HepG2 (cell line): Measurements from ENCODE around the gene MARK2. TPM values are rescaled to one million over a fixed set of nuclear protein-coding genes. Genes with fewer than 3 reads are reported as not detected.

Experiments used
- ATAC-seq: fragments of 200-7000 bp; cut with Tn5 transposase; 3 replicates; pipeline ENCODE4 v1.9.1; 2020; ENCODE audit warnings: mild to moderate bottlenecking, moderate library complexity
- BruUV-seq: library from RNA; stranded (reverse); fragments of 400-500 nt; replicated peaks from 2 replicates; lab custom pipeline; 2021; lab: Mats Ljungman, UMichigan
- CTCF ChIA-PET: fragments of 300-600 bp; formaldehyde crosslinking; extraction: SDS; loops from one replicate; lab custom pipeline; 2021; ENCODE audit warnings: low total read pairs, inconsistent platforms, low intra/inter-chr PET ratio; lab: Yijun Ruan, JAX
- POLR2A ChIA-PET: fragments of 350-600 bp; sonication (Branson Sonifier 250); formaldehyde crosslinking; loops from one replicate; lab custom pipeline; 2020; ENCODE audit warnings: antibody characterized with exemption, inconsistent platforms; lab: Yijun Ruan, JAX
- DNase-seq: peaks from one replicate; pipeline ENCODE4 v3.0.0-alpha.2; 2015; ENCODE audit warnings: low spot score
- FAIRE-seq: peaks from 3 replicates; lab custom pipeline; 2011; peaks lifted over from hg19 to GRCh38; lab: Jason Lieb, UNC
- H2AFZ ChIP-seq: one replicate; pipeline ENCODE4 v1.6.1; 2011; ENCODE audit warnings: low read length, inconsistent platforms
- H3K27ac ChIP-seq: fragments of 300-600 bp; 3 replicates; pipeline ENCODE4 v1.8.0; 2011; ENCODE audit warnings: mixed run types, mild to moderate bottlenecking, mixed read lengths, low read length, inconsistent platforms; ENCODE audit not compliant: insufficient read depth; ENCODE audit errors: extremely low read length
- H3K27me3 ChIP-seq, 2 experiments: fragments of 200-600 bp in 1 of 2; 2 replicates in 1 of 2; 3 replicates in 1 of 2; pipeline versions ENCODE4 v1.6.0 to v1.8.0; 2011; ENCODE audit warnings: low read length in 2 of 2, mild to moderate bottlenecking in 2 of 2, moderate library complexity in 2 of 2, inconsistent platforms in 1 of 2; ENCODE audit not compliant: insufficient read depth in 2 of 2, control insufficient read depth in 1 of 2
- H3K36me3 ChIP-seq, 2 experiments: fragments of 200-600 bp in 1 of 2; replicated peaks in 1 of 2; 2 replicates in 1 of 2; 3 replicates in 1 of 2; pipeline versions ENCODE4 v1.5.1 to v1.8.0; 2011; ENCODE audit warnings: low read length in 2 of 2, inconsistent platforms in 1 of 2; ENCODE audit not compliant: insufficient read depth in 2 of 2, control insufficient read depth in 1 of 2
- H3K4me1 ChIP-seq: 2 replicates; pipeline ENCODE4 v1.5.1; 2012; ENCODE audit warnings: low read length, inconsistent platforms; ENCODE audit not compliant: insufficient read depth
- H3K4me2 ChIP-seq: 2 replicates; pipeline ENCODE4 v1.6.0; 2011; ENCODE audit warnings: low read depth, low read length, inconsistent platforms
- H3K4me3 ChIP-seq, 3 experiments: fragments of 200-600 bp in 1 of 3; sonication (generic), shearing (Covaris generic) in 1 of 3; replicated peaks in 1 of 3; 2 replicates each; pipeline ENCODE4 v1.5.1; 2011 to 2016; ENCODE audit warnings: low read length in 3 of 3, inconsistent platforms in 2 of 3, low read depth in 2 of 3, mild to moderate bottlenecking in 2 of 3, control low read depth in 1 of 3, mixed read lengths in 1 of 3; ENCODE audit not compliant: insufficient read depth in 1 of 3
- H3K79me2 ChIP-seq: one replicate; pipeline ENCODE4 v1.6.1; 2011; ENCODE audit warnings: low read length, inconsistent platforms; ENCODE audit not compliant: insufficient read depth
- H3K9ac ChIP-seq: 2 replicates; pipeline ENCODE4 v1.6.0; 2011; ENCODE audit warnings: mild to moderate bottlenecking, low read depth, low read length, inconsistent platforms; ENCODE audit not compliant: insufficient read depth
- H3K9me3 ChIP-seq: 2 replicates; pipeline ENCODE4 v1.5.1; 2012; ENCODE audit warnings: mild to moderate bottlenecking, low read length
- H4K20me1 ChIP-seq: 2 replicates; pipeline ENCODE4 v1.6.0; 2011; ENCODE audit warnings: inconsistent platforms, mild to moderate bottlenecking, low read length, moderate library complexity; ENCODE audit not compliant: insufficient read depth
- SPEN ChIP-seq: sonication (generic); formaldehyde crosslinking; IDR thresholded peaks from 2 replicates; pipeline ENCODE4 v1.5.1; 2020; ENCODE audit warnings: low read depth, mild to moderate bottlenecking, missing genetic modification reagents
- SRSF1 ChIP-seq: fragments of 200-400 bp; formaldehyde crosslinking; optimal IDR thresholded peaks from 2 replicates; pipeline ENCODE3; 2017; ENCODE audit warnings: mild to moderate bottlenecking, low read depth, low read length, moderate library complexity
- ZNF354B ChIP-seq: sonication (generic); formaldehyde crosslinking; IDR thresholded peaks from 2 replicates; pipeline ENCODE4 v1.8.0; 2022; ENCODE audit warnings: mild to moderate bottlenecking, missing genetic modification reagents
- WGBS: methylation state at CpG from one replicate; pipeline ENCODE4 v1.1.6; 2017; ENCODE audit warnings: low lambda C conversion rate; 5-methylcytosine and 5-hydroxymethylcytosine counted together
- in situ Hi-C: cut with HindIII; loops from 2 replicates; pipeline ENCODE4 v1.10.0; 2017; ENCODE audit warnings: low pct_unique_long_range_greater_than_20kb; ENCODE audit not compliant: extremely low pct_ligation_motif_present
- intact Hi-C: fragments of 100-400 bp; cut with micrococcal nuclease; formaldehyde crosslinking; loops from one replicate; pipeline ENCODE4 v1.10.0; 2022; ENCODE audit not compliant: unreplicated experiment
- polyA plus RNA-seq, 8 experiments: library from polyadenylated mRNA; depleted of rRNA in 3 of 8; stranded (reverse) in 7 of 8; unstranded in 1 of 8; fragments of >200 nt; fragmentation: Illumina TruSeq in 4 of 8; extraction: Trizol in 4 of 8; gene quantifications; 2 replicates each; pipeline versions ENCODE4 v1.2.1 to v1.2.3, GENCODE V29; 2011 to 2016; ENCODE audit warnings: low read depth in 4 of 8, missing spikeins in 1 of 8, mixed read lengths in 1 of 8; ENCODE audit not compliant: insufficient read depth in 1 of 8
- total RNA-seq, 5 experiments: library from RNA; depleted of rRNA; stranded (reverse); fragments of >200 nt; fragmentation: Illumina TruSeq; extraction: Trizol; gene quantifications; 2 replicates each; pipeline ENCODE4 v1.2.3, GENCODE V29; 2016; ENCODE audit warnings: low read depth in 1 of 5
- TF ChIP-seq, protein P1 (sequence below): sonication (generic); formaldehyde crosslinking; conservative IDR thresholded peaks from 2 replicates; pipeline ENCODE4 v1.8.1; 2023; ENCODE audit warnings: missing genetic modification reagents
- TF ChIP-seq, protein P2 (sequence below): sonication (generic); formaldehyde crosslinking; IDR thresholded peaks from 2 replicates; pipeline ENCODE4 v1.4.0; 2020; ENCODE audit warnings: missing genetic modification reagents, mild to moderate bottlenecking, borderline replicate concordance

The MARK2 gene
- total and polyA plus RNA-seq, 2 of the 13 experiments (the other 11 are each of a cell fraction or from before 2014, with no cell fraction given), result 13.5 to 13.9 TPM

DNA sequence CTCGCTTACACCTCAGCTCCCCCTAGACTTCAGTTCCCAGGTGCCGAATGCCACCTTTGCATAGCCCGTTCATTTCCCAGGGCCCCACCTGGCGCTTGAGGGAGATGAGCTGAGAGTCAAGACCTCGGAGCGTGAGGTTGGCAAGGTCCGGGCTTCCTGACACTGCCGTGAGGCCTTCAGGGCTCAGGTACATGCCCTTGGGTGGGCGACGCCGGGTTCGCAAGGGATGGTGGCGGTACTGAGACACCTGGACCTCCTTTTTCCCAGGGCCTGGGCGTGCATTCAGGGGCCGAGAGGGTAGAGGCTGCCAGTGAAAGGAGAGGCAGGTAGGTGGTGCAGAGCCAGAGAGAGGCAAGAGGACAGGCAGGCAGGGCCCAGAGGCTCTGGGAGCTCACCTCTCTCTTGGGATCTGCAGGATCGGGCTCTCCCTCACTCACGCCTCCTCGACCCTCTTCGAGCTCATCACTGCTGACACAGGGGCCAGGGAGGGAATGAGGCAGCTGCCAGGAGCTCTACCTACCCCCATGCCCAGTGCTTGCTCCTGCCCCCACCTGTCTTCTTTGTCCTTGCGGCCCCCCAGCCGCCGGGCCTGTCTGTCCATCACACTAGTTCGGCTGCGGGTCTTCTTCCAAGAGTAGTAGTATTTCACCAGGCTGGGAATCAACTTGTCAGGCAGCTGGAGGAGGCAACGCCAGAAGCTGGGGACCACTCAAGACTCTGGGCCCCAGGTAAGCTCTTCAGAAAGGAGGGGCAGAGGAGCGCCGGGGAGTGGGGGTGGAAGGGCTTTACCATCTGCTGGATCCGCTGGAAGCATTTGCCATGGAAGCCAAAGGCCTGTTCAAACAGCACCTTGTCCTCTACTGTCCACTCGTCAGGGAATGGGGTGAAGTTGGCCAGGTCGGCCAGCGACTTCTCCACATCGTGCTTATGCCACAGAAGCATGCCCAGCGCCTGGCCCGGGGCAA is 75.2 kb downstream of the MARK2 start:
- TF ChIP-seq, protein P1, sequence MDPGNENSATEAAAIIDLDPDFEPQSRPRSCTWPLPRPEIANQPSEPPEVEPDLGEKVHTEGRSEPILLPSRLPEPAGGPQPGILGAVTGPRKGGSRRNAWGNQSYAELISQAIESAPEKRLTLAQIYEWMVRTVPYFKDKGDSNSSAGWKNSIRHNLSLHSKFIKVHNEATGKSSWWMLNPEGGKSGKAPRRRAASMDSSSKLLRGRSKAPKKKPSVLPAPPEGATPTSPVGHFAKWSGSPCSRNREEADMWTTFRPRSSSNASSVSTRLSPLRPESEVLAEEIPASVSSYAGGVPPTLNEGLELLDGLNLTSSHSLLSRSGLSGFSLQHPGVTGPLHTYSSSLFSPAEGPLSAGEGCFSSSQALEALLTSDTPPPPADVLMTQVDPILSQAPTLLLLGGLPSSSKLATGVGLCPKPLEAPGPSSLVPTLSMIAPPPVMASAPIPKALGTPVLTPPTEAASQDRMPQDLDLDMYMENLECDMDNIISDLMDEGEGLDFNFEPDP (CRISPR knock-in tag), result 0 out of 2 replicates have a peak, but pooled peaks have one; percentile 39
- TF ChIP-seq ZNF354B (CRISPR knock-in tag), result no peak
- TF ChIP-seq SRSF1, result no peak
- no peak for TF ChIP-seq SPEN (CRISPR knock-in tag)
- TF ChIP-seq, protein P2, sequence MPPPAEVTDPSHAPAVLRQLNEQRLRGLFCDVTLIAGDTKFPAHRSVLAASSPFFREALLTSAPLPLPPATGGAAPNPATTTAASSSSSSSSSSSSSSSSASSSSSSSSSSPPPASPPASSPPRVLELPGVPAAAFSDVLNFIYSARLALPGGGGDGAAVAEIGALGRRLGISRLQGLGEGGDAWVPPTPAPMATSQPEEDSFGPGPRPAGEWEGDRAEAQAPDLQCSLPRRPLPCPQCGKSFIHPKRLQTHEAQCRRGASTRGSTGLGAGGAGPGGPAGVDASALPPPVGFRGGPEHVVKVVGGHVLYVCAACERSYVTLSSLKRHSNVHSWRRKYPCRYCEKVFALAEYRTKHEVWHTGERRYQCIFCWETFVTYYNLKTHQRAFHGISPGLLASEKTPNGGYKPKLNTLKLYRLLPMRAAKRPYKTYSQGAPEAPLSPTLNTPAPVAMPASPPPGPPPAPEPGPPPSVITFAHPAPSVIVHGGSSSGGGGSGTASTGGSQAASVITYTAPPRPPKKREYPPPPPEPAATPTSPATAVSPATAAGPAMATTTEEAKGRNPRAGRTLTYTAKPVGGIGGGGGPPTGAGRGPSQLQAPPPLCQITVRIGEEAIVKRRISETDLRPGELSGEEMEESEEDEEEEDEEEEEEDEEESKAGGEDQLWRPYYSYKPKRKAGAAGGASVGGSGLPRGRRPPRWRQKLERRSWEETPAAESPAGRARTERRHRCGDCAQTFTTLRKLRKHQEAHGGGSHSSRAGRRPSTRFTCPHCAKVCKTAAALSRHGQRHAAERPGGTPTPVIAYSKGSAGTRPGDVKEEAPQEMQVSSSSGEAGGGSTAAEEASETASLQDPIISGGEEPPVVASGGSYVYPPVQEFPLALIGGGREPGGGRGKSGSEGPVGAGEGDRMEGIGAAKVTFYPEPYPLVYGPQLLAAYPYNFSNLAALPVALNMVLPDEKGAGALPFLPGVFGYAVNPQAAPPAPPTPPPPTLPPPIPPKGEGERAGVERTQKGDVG (CRISPR knock-in tag), result no peak
- H3K79me2 ChIP-seq, result no peaks in the 10 kb centered on the region
- WGBS, result 93% methylated on average over 23 of the region's 34 CpGs
- H3K9ac ChIP-seq, result no peak overlapping the region
- H3K36me3 ChIP-seq, result peaks cover 0 to 3% of the 10 kb centered on the region in 2 experiments; a peak in 3 of 5 replicates
- CTCF ChIA-PET, result no interaction called here
- H3K27ac ChIP-seq, result no peak overlapping the region
- H2AFZ ChIP-seq, result no peak overlapping the region
- H3K4me2 ChIP-seq, result no peak overlapping the region
- no peak overlapping the region for H3K4me3 ChIP-seq
- peaks cover 22% of the 10 kb centered on the region for H3K4me1 ChIP-seq
- ATAC-seq (no peak), FAIRE-seq (no peak), DNase-seq (no peak)
- H4K20me1 ChIP-seq, result no peaks in the 10 kb centered on the region
- no TSS peak for BruUV-seq
- in situ Hi-C loops (loop anchor here (10.0 kb wide), 1 partner anchor 149 kb away; the partner anchor contains the start of gene ZFTA), intact Hi-C loops (no loop called here)
- no peaks in the 10 kb centered on the region for H3K9me3 ChIP-seq
- POLR2A ChIA-PET, result no interaction called here
- no peaks in the 10 kb centered on the region; a peak in 2 of 5 replicates for H3K27me3 ChIP-seq
